Kidney glomerular epithelial cell (primary cell): ENCODE results near the gene SLC16A13.
A peak's percentile ranks its signal among the peaks of the same experiment; 100 is the strongest.

Experiments
- DNase-seq: peaks from one replicate; lab custom pipeline; 2025; lab: John Stamatoyannopoulos, UW

The SLC16A13 gene

DNA sequence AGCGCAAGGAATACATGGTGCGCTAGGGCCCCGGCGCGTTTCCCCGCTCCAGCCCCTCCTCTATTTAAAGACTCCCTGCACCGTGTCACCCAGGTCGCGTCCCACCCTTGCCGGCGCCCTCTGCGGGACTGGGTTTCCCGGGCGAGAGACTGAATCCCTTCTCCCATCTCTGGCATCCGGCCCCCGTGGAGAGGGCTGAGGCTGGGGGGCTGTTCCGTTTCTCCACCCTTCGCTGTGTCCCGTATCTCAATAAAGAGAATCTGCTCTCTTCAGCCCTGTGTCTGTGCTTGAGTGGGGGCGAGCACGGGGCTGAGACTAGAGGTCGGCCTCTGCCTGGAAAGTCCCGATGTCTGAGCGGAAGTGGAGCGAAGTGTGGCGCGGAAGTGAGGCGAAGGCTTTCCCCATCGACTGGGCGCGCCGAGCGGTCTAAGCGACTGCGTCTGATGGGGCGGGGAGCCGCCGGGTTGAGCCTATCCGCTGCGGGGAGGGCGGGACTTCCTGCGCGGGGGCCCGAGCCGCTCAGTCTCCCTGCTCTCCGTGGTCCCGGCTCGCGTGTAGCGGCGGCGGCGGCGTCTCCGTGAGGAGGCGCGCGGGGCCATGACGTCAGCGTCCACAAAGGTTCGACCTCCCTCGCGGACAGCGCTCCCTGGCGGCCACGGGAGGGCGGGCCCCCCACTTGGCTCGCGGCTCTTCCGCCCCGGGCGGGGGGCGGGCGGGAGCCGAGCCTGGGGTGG lies 21.4 kb upstream of the SLC16A13 start:
- DNase-seq = peak; percentile 90

DNA sequence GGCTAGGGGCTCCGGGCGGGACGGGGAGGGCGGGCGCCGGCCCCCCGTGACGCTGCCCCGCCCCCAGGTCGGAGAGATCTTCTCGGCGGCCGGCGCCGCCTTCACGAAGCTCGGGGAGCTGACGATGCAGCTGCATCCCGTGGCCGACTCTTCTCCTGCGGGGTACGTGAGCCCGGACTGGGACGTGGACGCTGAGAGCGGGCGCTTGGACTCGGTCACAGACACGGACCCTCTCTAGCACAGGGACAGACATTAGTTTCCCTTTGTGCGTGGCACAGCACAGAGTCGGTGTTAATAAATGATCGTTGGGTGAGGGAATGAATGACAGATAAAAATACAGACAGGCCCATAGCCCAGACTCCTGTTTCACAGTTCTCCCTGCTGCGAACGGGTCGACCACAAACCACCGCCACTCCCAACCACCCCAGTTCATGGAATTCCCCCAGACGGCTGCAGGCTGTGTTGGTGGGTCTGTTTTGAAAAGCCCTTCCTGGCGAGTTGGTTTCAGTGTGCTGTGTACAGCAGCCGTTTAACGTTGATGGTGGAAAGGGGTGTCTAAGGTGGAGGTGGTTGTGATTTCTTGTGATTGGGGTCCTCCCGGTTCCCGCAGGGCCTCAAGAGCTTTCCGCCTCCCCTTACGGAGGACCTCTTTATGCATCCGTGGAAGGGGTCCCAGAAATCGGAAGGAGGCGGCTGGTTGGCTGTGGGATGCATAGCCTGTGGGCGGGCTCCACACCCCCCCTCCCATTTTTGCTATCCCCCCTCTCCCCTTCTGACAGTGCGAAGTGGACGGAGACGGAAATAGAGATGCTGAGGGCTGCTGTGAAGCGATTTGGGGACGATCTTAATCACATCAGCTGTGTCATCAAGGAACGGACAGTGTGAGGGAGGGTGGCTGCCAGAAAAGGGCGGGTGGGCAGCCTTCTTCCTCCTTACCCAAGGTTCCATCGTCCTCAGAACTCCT lies 20.5 kb upstream of the SLC16A13 start:
- peak; percentile 52 for DNase-seq

DNA sequence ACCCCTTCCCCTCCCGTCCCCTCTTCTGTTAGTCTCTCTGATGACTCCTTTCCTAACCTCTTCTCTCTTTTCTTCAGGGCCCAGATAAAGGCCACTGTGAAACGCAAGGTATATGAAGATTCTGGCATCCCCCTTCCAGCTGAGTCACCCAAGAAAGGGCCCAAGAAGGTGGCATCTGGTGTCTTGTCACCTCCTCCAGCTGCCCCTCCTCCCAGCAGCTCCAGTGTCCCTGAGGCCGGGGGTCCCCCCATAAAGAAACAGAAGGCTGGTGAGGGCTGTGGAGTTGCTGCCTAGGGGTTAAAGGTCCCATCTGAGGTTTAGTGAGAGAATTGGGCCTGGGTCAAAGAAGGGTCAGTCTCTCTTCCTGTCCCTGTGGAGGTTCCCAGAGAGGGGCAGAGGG lies 19.4 kb upstream of the SLC16A13 start:
- DNase-seq = no peak

DNA sequence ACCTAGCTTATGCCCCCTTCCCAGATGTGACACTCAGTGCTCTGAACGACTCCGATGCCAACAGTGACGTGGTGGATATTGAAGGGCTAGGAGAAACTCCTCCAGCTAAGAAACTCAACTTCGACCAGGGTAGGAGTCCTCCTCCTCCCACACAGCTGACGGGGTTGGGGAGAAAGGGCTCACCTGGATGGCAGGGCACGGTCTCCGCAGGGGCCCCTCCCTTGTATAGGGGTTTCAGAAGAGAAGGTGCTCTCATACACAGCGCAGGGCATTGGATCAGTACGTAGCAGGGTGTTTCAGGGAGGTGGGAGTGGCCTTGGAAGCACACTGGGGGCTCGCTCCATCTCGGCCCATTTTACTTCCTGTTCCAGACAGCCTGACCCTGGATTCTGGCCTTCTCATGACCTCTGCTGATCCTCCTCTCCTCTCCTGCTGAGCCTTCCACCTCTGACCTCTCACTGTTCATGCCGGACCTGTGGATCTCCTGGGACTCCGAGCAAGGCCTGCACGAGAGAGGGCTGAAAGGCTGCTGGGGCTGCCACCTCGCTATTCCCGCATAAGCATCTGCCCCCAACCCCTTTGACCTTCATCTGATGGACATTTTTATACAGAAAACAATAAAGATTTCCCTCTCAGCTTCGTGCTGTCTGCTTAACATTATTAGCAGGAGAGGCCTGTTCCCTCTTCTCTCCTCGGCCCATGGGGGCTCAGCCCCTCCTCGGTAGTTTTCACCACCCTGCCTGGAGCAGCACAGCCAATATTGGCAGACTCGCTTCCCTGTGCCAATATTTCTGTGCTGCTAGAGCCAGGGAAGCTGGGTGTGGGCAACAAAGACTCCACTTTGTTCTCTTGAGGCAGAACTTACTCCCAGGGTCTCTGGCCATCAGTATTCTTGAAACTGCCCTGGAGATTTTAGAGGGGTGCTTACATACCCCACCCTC lies 18.7 kb upstream of the SLC16A13 start:
- no peak for DNase-seq

DNA sequence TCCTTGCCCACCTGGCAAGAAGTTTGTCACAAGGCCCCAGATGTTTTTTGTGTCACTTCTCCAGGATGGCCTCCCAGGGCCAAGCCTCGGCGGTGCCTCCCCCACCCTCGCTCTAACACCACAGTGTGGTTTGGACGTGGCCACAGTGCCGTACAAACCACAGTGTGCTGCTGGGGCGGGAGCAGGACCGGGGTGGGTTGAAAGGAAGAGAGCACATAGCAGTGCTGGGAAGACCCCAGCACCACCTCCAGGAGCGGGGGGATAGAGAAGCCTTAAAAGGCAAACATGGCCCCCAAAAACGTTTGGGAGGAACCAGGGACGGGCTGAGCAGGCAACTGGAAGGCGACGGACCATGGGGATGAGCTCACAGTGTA lies 18.0 kb upstream of the SLC16A13 start:
- DNase-seq = no peak

DNA sequence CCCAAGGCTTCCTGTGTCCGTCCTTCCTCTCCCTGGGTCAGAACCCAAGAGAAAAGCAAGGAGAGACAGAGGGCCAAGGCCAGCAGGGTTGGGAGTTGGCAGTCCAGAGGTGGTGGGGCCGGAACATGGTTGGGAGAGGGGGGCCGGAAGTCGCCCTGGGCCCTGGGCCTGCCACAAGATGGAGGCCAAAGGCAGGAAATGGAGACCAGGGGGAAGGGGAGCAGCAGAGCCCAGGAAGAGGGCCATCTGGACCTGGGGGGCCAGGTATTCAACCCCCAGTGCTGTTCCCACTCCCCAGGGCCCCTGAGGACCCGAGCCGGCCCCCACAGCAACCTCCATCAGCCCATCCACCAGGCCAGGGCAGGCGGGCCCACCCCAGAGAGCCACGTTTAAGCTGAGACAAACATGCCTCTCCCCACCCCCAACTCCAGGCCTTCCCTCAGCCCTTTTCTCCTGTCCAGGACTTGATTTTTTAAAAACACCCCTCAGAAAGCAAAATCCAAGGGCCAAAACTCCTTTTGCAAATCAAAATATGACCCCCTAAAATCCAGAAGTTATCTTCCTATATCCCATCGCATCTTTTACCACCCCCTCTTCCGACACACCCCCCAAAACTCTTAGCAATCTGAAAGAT lies 17.4 kb upstream of the SLC16A13 start:
- DNase-seq = no peak

DNA sequence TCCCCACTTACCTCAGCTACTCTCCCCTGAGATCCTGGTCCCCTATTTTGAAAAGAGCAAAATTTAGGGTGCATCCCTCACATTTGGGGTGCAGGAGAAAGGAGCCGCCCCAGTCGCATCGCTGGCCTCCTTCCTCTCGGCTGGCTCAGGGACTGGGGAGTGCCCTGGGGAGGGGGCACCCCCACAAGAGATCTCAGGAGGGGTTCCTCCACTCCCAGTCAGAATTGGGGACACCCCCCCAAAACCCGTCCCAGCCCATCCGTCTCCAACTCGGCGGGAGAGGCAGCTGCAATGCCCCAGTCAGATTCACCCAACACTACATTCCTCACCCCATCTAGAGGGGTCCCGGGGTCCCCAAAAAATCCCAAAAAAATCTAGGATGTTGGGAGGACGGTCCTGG lies 16.4 kb upstream of the SLC16A13 start:
- DNase-seq = no peak

DNA sequence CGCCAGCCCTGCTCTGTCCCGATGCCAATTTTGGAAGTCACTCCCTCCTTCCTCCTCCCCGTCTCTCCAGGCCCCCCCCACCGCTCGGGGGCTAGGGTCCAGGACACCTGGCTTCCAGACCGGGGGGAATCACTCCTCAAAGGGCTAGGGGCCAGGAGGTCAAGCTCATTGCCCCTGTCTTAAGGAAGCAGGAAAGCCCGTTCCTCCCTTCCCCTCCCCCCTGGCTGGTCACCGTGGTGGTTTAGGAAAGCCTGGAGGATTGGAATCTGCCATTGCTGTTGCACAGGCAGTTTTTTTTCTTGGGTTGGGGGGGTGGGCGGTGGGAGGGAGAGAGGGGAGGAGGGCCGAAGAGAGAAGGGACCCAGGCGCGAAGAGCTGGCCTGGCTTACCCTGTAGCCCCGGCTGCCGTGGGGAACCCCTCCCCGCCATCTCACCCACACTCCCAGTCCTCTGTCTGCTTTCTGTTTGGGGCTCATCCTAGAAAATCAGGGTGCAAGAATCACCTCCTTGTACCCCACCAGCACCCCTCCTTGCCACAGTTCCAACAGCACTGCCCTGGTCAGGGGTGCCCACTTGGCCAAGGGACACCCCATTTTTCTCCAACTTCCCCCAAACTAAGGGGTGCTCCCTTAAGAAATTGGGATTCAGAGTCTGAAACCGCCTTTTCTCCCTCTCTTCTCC lies 15.8 kb upstream of the SLC16A13 start:
- DNase-seq = peak; percentile 8

DNA sequence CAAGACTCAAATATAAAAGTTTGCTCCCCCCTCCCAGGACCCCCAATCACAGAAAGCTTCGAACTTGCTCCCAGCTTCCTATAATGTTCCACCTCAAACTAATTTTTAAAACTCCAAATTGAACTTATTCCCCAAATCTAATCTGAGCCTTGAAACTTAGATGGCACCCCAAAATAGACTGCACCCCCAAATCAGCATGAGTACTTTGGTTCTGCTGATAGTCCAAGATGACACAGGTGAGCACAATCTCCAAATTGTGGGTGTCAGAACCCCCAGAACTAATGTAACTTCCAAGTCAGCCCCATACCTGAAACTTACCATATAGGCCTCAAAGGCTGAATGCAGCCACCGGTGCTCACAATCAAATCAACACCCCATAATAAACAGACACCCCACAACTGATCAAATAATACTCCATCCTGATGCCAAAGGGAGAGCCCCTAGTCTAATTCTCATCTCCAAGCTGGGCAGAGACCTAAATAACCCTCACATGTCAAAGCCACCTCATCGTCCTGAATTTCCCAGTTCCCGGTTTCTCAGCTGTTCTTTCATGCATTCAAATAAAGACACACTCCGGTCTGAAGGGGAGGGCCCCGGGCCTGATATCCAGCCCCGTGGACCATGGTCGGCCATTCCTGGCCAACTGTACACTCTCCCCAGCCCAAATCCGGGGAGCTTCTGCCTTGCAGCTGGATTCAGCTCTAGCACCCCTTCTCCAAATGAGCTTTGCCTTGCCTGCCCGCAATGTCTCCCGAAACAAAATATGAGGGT lies 14.7 kb upstream of the SLC16A13 start:
- DNase-seq = no peak

DNA sequence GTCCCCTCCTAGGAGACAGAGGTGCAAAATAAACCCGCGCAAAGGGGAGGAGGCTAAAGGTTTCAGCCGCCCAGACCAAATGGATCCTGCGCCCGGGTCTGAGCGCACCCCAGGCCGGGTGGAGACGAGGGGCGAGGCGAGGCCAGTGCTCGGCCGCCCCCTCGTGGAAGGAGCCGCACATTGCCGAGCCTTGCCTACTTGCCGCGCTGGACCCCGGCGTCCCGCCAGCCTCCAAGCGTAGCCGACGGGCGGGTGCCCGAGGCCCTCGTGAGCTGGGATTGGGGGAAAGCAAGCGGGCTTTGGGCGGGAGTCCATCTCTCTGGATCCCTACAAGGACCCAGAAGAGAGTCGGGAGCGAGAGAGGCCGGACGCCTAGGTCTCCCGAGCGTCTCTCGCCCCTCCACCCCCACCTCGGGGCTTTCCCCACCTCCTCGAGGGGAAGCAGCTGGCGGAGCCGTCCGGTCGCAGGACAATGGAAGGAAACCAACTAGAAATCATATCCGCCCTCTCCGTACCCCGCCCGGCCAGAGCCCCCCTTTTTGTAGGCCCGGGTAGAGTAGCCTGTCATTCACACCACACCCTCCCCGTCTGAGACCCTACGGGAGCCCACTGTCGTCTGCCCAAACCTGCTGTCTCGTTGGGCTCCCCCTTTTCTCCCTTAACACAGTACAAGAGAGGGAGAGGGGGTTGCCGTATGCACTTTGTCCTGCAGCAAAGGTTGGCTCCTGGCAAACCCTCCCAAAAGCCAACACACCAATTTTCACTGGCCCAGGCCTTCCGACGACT lies 13.6 kb upstream of the SLC16A13 start:
- DNase-seq = peak; percentile 5

DNA sequence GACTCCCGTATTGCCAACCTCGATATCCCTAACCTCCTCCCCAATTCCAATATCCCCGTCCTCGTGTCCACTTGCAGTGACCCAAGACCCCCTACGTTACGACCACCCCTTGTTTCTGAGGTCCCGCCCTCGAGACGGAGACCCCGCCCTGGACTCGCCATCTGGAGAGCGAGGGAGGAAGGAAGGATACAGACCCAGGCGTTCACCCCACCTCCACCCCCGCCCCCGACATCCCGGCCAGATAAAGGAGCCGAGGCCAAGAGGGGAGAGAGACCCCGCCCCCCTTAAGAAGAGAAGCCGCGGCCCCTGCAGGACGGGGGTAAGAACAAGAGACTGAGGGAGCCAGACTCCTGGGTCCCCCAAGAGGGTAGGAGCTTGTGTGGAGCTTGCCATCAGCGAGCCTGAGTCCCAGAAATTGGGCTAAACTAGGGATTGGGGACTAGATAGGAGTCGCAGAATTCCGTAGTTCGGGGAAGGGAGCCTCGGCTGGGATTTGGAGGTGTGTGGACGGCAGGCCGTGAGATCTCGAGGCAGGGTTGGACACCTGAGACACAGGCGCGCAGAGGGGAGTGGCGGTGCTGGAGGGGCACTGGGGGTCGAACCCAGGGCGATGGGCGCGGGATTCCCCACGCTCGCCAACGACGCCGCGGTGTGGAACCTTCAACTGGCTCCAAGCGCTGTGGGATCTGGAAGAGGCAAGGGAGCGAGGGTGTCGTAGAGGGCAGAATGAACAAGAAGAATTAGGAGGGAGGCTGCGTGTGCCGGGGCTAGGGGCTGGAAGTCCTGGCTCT lies 12.8 kb upstream of the SLC16A13 start, which contains the start of gene BCL6B:
BCL6B (plus strand) TSS at position 270 of the 791 bp plus-strand sequence. CDS start 622 bp downstream, outside the sequence.
- DNase-seq = no peak

DNA sequence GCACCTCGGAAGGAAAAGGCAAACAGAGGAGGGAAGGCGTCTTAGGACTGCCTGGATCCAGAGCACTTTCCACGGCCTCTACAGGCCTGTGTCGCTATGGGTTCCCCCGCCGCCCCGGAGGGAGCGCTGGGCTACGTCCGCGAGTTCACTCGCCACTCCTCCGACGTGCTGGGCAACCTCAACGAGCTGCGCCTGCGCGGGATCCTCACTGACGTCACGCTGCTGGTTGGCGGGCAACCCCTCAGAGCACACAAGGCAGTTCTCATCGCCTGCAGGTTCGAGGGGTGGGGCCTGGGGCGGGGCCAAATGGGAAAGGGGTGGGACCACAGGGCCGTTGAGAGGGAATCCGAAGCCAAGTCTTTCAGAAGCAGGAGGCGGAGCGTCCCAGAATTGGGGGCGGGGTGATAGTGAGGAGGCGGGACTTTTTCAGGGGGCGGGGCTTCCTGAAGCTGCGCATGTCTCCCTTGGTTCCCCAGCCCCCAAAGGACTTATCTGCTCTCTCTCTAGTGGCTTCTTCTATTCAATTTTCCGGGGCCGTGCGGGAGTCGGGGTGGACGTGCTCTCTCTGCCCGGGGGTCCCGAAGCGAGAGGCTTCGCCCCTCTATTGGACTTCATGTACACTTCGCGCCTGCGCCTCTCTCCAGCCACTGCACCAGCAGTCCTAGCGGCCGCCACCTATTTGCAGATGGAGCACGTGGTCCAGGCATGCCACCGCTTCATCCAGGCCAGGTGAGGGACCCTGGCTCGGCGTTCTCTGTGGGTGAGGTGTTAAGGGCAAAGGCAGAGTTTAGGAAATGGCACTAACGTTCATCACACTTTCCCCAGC lies 12.0 kb upstream of the SLC16A13 start:
- no peak for DNase-seq

DNA sequence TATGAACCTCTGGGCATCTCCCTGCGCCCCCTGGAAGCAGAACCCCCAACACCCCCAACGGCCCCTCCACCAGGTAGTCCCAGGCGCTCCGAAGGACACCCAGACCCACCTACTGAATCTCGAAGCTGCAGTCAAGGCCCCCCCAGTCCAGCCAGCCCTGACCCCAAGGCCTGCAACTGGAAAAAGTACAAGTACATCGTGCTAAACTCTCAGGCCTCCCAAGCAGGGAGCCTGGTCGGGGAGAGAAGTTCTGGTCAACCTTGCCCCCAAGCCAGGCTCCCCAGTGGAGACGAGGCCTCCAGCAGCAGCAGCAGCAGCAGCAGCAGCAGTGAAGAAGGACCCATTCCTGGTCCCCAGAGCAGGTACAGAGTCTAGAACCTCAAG lies 11.4 kb upstream of the SLC16A13 start:
- DNase-seq = no peak

DNA sequence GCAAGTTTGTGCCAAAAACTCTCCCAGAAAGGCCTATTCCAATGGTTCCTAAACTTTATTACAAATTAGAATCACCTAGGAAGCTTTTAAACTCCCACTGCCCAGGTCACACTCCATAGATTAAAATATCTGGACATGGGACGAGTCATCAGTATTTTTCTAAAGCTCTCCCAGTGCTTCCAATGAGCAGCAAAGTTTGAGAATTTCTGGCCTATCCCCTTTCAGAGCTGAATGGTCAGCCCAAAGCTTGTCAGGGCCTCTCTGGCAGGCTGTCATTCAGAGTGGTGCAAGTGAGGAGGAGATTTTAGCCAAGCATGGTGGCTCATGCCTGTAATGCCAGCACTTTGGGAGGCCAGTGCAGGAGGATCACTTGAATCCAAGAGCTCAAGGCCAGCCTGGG lies 10.6 kb upstream of the SLC16A13 start:
- DNase-seq = peak; percentile 28

DNA sequence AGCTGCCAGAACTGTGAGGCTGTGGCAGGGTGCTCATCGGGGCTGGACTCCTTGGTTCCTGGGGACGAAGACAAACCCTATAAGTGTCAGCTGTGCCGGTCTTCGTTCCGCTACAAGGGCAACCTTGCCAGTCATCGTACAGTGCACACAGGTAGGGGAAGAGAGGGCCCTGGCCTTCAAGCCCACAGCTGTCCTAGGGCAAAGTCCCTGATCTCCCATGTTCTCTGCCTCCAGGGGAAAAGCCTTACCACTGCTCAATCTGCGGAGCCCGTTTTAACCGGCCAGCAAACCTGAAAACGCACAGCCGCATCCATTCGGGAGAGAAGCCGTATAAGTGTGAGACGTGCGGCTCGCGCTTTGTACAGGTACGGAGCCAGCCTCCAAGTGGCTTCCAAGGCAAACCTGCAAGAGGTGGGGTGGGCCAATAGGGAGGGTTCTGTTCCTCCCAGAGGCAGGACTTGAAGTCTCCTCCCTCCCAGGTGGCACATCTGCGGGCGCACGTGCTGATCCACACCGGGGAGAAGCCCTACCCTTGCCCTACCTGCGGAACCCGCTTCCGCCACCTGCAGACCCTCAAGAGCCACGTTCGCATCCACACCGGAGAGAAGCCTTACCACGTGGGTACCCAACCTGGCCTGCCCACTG lies 9.2 kb upstream of the SLC16A13 start:
- DNase-seq = no peak

DNA sequence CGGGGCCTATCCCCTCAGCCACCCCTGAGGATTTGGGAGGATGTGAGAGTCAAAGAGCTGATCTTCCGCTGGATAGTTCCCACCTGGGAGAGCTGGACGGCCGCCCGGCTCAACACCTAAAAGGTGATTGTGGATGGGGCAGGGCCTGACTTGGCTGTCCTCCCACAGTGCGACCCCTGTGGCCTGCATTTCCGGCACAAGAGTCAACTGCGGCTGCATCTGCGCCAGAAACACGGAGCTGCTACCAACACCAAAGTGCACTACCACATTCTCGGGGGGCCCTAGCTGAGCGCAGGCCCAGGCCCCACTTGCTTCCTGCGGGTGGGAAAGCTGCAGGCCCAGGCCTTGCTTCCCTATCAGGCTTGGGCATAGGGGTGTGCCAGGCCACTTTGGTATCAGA lies 8.5 kb upstream of the SLC16A13 start:
- DNase-seq = no peak

DNA sequence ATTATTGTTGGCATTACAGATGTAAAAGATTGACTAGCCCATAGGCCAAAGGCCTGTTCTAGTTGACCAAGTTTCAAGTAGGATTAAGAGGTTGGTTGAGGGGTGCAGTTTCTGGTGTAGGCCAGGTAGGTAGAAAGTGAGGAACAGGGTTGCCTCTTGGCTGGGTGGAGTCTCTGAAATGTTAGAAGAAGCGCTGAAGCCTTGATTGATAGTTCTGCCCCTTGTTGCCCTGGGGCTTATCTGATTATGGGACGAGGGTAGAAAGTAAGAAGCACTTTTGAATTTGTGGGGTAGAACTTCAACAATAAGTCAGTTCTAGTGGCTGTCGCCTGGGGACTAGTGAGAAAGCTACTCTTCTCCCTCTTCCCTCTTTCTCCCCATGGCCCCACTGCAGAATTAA lies 6.7 kb upstream of the SLC16A13 start:
- no peak for DNase-seq
